ENCODE measurements around the gene ESR2. TPM values are rescaled to one million over a fixed set of nuclear protein-coding genes. Genes with fewer than 3 reads are reported as not detected.
"Not testable (repeated sequence)": the region's sequence is repeated elsewhere in the genome, so short reads cannot be mapped to it uniquely, and the experiment has no call there.

The ESR2 gene
- total RNA-seq, 1 donor from 2014 or later, result 0.06 TPM

DNA sequence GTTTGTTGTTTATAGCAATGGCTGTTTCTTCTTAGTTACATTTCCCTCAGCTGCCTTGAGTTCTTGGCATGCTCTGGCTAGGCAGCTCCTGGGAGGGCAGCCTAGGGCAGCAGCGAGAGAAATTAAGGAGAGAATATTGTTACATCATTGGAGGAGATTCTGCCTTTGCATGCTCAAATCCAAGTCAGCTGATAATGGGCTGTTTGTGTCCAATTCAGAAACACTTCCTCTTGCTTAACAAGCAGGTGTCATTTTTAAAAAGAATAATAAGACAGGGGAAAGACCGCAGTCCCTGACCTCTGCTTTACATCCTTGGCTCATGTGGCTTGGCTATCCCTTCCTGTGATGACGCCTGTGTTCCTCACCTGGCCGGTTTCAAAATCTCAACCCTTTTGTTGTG, 76.9 kb downstream of the ESR2 start:
- no peak overlapping the region for H3K4me3 ChIP-seq (ENCODE audit: low read depth, low read length)
- no peak for DNase-seq (ENCODE audit: low read depth)
- TF ChIP-seq, protein P1, sequence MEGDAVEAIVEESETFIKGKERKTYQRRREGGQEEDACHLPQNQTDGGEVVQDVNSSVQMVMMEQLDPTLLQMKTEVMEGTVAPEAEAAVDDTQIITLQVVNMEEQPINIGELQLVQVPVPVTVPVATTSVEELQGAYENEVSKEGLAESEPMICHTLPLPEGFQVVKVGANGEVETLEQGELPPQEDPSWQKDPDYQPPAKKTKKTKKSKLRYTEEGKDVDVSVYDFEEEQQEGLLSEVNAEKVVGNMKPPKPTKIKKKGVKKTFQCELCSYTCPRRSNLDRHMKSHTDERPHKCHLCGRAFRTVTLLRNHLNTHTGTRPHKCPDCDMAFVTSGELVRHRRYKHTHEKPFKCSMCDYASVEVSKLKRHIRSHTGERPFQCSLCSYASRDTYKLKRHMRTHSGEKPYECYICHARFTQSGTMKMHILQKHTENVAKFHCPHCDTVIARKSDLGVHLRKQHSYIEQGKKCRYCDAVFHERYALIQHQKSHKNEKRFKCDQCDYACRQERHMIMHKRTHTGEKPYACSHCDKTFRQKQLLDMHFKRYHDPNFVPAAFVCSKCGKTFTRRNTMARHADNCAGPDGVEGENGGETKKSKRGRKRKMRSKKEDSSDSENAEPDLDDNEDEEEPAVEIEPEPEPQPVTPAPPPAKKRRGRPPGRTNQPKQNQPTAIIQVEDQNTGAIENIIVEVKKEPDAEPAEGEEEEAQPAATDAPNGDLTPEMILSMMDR (conservative IDR thresholded peaks at IDR 0.05; ENCODE audit: low read depth, low read length), result no peak

DNA sequence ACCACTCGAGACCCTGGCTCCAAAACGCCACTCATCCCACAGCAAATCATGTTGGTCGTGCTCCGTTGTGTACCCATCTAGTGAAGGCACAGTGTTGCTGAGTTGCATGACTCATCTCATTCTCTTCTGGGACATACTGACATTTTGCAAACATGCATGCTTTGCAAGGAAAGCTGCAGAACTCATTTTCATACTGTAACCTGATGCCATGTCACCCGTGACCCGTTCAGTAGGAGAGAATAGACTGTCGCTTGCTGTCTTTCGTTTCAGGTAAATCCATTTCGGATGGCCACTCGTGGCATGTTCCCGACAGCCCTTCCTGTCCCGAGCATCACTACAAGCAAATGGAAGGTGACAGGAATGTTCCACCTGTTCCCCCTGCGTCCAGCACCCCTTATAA, 78.2 kb downstream of the ESR2 start:
- no peak for DNase-seq (ENCODE audit: low read depth)
- H3K4me3 ChIP-seq (ENCODE audit: low read depth, low read length), result no peak overlapping the region
- TF ChIP-seq, protein P1 (conservative IDR thresholded peaks at IDR 0.05; ENCODE audit: low read depth, low read length), result no peak

DNA sequence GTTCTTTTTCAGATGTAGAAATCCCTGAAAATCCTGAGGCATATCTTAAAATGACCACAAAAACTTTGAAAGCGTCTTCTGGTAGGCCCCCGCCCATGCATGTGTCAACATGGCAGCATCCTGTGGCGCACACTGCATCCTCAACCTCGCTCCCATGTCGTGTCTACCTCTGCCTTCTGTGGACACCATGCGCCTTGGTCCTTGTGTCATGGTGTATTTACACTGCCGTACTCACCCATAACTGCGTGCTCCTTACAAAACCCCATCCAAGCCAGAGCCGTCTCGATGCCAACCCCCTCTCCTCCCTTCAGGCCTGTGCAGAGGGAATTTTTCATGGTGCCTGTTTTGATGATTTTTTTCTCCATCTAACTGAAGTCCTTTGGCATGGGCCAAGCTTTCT, 78.9 kb downstream of the ESR2 start:
- no peak overlapping the region for H3K4me3 ChIP-seq (ENCODE audit: low read depth, low read length)
- DNase-seq (ENCODE audit: low read depth), result no peak
- TF ChIP-seq, protein P1 (conservative IDR thresholded peaks at IDR 0.05; ENCODE audit: low read depth, low read length), result no peak

DNA sequence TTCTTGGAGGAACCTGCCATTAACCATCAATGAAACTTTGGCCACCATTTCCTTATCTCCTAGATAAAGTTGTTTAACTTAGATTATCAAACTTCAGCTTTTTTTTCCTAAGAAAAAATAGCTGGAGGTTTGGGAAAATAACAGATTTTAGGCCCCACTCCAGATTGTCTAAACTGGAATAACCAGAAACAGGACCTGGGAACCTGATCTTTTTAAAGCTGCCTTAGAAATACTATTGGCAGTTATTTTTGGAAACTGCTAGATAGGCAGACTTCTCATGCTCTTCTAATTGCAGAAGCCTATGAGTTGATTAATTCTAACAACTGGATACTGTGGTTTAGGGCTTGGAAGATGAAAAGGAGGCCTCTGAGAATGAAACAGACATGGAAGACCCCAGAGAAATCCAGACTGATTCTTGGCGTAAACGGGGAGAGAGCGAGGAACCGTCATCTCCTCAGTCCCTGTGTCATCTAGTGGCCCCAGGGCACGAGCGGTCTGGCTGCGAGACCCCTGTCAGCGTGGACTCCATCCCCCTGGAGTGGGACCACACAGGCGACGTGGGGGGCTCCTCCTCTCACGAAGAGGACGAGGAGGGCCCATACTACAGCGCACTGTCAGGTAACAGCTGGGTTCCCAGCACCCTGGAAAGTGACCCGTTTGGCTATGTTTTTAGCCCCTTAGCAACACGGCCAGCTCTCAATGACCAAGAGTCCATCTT, 80.2 kb downstream of the ESR2 start:
- no peak for DNase-seq (ENCODE audit: low read depth)
- TF ChIP-seq, protein P1 (conservative IDR thresholded peaks at IDR 0.05; ENCODE audit: low read depth, low read length), result no peak
- no peak overlapping the region for H3K4me3 ChIP-seq (ENCODE audit: low read depth, low read length)

DNA sequence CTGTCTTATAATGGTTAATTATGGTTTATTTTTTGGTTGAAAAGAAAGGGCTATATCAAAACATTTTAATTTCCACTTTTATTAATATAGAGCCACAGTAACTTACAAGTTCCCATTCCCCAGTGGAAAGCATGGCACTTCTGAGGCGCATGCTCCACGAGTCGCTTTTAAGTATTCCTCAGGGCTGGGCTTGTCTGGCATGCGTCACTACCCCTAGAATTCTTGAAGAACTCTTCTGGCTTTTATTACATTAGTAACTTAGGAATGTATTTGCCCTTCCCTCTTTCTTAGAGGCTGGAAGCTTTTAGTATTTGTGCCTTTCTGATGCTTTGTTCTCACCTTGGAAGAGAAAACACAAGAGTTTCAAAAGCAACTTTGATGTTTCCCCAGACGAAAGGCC, 81.1 kb downstream of the ESR2 start:
- TF ChIP-seq, protein P1 (conservative IDR thresholded peaks at IDR 0.05; ENCODE audit: low read depth, low read length), result no peak
- DNase-seq (ENCODE audit: low read depth), result no peak
- H3K4me3 ChIP-seq (ENCODE audit: low read depth, low read length), result no peak overlapping the region

DNA sequence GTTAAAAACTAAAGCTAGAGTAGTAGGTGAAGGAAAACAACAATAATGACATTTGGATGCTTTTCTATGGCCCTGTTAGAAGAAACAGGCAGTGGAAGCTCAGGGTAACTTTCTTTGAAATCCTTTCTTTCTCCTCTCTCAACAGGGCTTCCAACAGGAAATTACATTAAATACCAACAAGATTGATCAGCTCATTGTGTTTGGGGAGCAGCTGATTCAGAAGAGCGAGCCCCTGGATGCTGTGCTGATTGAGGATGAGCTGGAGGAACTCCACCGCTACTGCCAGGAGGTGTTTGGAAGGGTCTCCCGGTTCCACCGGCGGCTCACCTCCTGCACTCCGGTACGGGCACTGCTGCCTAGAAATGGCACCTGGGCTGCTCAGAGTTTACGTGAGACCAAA, 81.5 kb downstream of the ESR2 start:
- no peak overlapping the region for H3K4me3 ChIP-seq (ENCODE audit: low read depth, low read length)
- TF ChIP-seq, protein P1 (conservative IDR thresholded peaks at IDR 0.05; ENCODE audit: low read depth, low read length), result no peak
- no peak for DNase-seq (ENCODE audit: low read depth)

DNA sequence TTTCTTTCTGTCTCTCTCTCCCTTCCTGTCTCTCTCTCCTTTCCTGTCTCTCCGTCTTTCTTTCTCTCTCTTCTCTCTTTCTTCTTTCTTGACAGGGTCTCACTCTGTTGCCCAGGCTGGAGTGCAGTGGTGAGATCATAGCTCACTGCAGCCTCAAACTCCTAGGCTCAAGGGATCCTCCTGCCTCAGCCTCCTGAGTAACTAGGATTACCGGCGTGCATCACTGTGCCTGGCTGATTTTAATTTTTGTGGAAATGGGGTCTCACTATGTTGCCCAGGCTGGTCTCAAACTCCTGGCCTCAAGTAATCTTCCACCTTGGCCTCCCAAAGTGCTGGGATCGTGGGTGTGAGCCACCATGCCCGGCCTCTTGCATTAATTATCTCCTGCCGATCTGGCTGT, 83.3 kb downstream of the ESR2 start:
- not testable (repeated sequence) for H3K4me3 ChIP-seq (ENCODE audit: low read depth, low read length); DNase-seq (ENCODE audit: low read depth)
